ENCODE measurements around the gene SLC35G4. TPM values are rescaled to one million over a fixed set of nuclear protein-coding genes. Genes with fewer than 3 reads are reported as not detected.
A peak's percentile ranks its signal among the peaks of the same experiment; 100 is the strongest.

SLC35G4 gene
- polyA plus RNA-seq, 1 of the 3 experiments (the other 2 are of a cell fraction), result not detected

GRCh38 chr18:11567396-11567795 lies 42.0 kb upstream of the SLC35G4 start:
- Histone ChIP-seq H3K4me1 (ENCODE audit: control insufficient read depth in 1 of 2, insufficient read depth in 2 of 2, low read depth in 1 of 2, low read length in 1 of 2) (no peaks in the 10 kb centered on the region), H3K9me2 (no peaks in the 10 kb centered on the region), H4K20me1 (ENCODE audit: insufficient read depth) (no peaks in the 10 kb centered on the region), H3K4me3 (ENCODE audit: low read depth in 2 of 2, low read length in 1 of 2) (no peak overlapping the region), H2AFZ (ENCODE audit: low read depth) (no peak overlapping the region), H3K4me2 (no peak overlapping the region), H3K36me3 (replicated peaks in 1 of 2; ENCODE audit: control insufficient read depth in 1 of 2, insufficient read depth in 2 of 2, low read length in 1 of 2) (no peaks in the 10 kb centered on the region), H3K27ac (ENCODE audit: low read depth in 2 of 2, low read length in 1 of 2) (no peak overlapping the region), H3F3A (replicated peaks; ENCODE audit: insufficient read depth) (no peaks in the 10 kb centered on the region), H3K9me3 (no peaks in the 10 kb centered on the region), H3K27me3 (ENCODE audit: insufficient read depth) (peaks cover 48% of the 10 kb centered on the region; the same call in 1 of the 2 replicates), H3K79me2 (ENCODE audit: insufficient read depth) (no peaks in the 10 kb centered on the region), H3K9ac (no peak overlapping the region)
- CTCF ChIA-PET, result interaction anchor here (2.2 kb wide), 1 partner anchor 14 kb away, joined by 10 read pairs; no protein-coding TSS in a partner anchor
- 3% methylated on average over 7 of the region's 7 CpGs for WGBS (ENCODE audit: low lambda C conversion rate)
- POLR2A ChIA-PET, result no interaction called here
- DNase-seq, result no peak
- TF ChIP-seq MXI1 (IDR thresholded peaks at IDR 0.05; ENCODE audit: low read depth, low read length) (no peak), CTCF (IDR thresholded peaks at IDR 0.05) (no peak), FOSL2 (IDR thresholded peaks at IDR 0.05; ENCODE audit: borderline replicate concordance, low read depth) (no peak)

GRCh38 chr18:11570073-11570588 lies 39.3 kb upstream of the SLC35G4 start:
- no peaks in the 10 kb centered on the region for H3F3A ChIP-seq (replicated peaks; ENCODE audit: insufficient read depth)
- 18% methylated on average over 10 of the region's 10 CpGs for WGBS (ENCODE audit: low lambda C conversion rate)
- H3K4me3 ChIP-seq (ENCODE audit: low read depth in 2 of 2, low read length in 1 of 2), result peak overlapping the region in 1 of 2 experiments; percentile 20; a peak in 1 of 4 replicates
- TF ChIP-seq EP300 (IDR thresholded peaks at IDR 0.05; ENCODE audit: borderline replicate concordance in 1 of 2, low read depth in 1 of 2, low read length in 1 of 2) (no peak), RAD21 (IDR thresholded peaks at IDR 0.05; ENCODE audit: low read length) (no peak), RCOR1 (IDR thresholded peaks at IDR 0.05; ENCODE audit: low read length) (no peak), EZH2phosphoT487 (IDR thresholded peaks at IDR 0.05; ENCODE audit: borderline replicate concordance, low read depth) (no peak), ELF1 (IDR thresholded peaks at IDR 0.05) (no peak), CHD2 (IDR thresholded peaks at IDR 0.05; ENCODE audit: low read length, partially characterized antibody) (no peak), FOXJ3 (CRISPR knock-in tag; IDR thresholded peaks at IDR 0.05) (no peak)
- TF ChIP-seq, protein P1, sequence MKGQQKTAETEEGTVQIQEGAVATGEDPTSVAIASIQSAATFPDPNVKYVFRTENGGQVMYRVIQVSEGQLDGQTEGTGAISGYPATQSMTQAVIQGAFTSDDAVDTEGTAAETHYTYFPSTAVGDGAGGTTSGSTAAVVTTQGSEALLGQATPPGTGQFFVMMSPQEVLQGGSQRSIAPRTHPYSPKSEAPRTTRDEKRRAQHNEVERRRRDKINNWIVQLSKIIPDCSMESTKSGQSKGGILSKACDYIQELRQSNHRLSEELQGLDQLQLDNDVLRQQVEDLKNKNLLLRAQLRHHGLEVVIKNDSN (IDR thresholded peaks at IDR 0.05; ENCODE audit: borderline replicate concordance, low read depth), result no peak
- TF ChIP-seq, protein P2, sequence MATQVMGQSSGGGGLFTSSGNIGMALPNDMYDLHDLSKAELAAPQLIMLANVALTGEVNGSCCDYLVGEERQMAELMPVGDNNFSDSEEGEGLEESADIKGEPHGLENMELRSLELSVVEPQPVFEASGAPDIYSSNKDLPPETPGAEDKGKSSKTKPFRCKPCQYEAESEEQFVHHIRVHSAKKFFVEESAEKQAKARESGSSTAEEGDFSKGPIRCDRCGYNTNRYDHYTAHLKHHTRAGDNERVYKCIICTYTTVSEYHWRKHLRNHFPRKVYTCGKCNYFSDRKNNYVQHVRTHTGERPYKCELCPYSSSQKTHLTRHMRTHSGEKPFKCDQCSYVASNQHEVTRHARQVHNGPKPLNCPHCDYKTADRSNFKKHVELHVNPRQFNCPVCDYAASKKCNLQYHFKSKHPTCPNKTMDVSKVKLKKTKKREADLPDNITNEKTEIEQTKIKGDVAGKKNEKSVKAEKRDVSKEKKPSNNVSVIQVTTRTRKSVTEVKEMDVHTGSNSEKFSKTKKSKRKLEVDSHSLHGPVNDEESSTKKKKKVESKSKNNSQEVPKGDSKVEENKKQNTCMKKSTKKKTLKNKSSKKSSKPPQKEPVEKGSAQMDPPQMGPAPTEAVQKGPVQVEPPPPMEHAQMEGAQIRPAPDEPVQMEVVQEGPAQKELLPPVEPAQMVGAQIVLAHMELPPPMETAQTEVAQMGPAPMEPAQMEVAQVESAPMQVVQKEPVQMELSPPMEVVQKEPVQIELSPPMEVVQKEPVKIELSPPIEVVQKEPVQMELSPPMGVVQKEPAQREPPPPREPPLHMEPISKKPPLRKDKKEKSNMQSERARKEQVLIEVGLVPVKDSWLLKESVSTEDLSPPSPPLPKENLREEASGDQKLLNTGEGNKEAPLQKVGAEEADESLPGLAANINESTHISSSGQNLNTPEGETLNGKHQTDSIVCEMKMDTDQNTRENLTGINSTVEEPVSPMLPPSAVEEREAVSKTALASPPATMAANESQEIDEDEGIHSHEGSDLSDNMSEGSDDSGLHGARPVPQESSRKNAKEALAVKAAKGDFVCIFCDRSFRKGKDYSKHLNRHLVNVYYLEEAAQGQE (IDR thresholded peaks at IDR 0.05; ENCODE audit: low read depth, low read length), result no peak
- TF ChIP-seq, protein P3, sequence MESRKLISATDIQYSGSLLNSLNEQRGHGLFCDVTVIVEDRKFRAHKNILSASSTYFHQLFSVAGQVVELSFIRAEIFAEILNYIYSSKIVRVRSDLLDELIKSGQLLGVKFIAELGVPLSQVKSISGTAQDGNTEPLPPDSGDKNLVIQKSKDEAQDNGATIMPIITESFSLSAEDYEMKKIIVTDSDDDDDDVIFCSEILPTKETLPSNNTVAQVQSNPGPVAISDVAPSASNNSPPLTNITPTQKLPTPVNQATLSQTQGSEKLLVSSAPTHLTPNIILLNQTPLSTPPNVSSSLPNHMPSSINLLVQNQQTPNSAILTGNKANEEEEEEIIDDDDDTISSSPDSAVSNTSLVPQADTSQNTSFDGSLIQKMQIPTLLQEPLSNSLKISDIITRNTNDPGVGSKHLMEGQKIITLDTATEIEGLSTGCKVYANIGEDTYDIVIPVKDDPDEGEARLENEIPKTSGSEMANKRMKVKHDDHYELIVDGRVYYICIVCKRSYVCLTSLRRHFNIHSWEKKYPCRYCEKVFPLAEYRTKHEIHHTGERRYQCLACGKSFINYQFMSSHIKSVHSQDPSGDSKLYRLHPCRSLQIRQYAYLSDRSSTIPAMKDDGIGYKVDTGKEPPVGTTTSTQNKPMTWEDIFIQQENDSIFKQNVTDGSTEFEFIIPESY (IDR thresholded peaks at IDR 0.05; ENCODE audit: borderline replicate concordance, low read depth), result no peak
- no peaks in the 10 kb centered on the region for H3K4me1 ChIP-seq (ENCODE audit: control insufficient read depth in 1 of 2, insufficient read depth in 2 of 2, low read depth in 1 of 2, low read length in 1 of 2)
- no peaks in the 10 kb centered on the region for H4K20me1 ChIP-seq (ENCODE audit: insufficient read depth)
- H3K79me2 ChIP-seq (ENCODE audit: insufficient read depth), result no peaks in the 10 kb centered on the region
- H3K9me3 ChIP-seq, result no peaks in the 10 kb centered on the region
- no peak overlapping the region for H2AFZ ChIP-seq (ENCODE audit: low read depth)
- ChIA-PET CTCF (interaction anchor here (1.4 to 1.7 kb wide), 2 partner anchors 17 to 718 kb away, joined by 3 to 7 read pairs; no protein-coding TSS in a partner anchor), POLR2A (no interaction called here)
- H3K9ac ChIP-seq, result no peak overlapping the region
- H3K4me2 ChIP-seq, result peak overlapping the region; percentile 42; the same call in 1 of the 2 replicates
- DNase-seq, result no peak
- no peaks in the 10 kb centered on the region for H3K36me3 ChIP-seq (replicated peaks in 1 of 2; ENCODE audit: control insufficient read depth in 1 of 2, insufficient read depth in 2 of 2, low read length in 1 of 2)
- peaks cover 56% of the 10 kb centered on the region; the same call in 1 of the 2 replicates for H3K27me3 ChIP-seq (ENCODE audit: insufficient read depth)
- H3K9me2 ChIP-seq, result no peaks in the 10 kb centered on the region
- no peak overlapping the region for H3K27ac ChIP-seq (ENCODE audit: low read depth in 2 of 2, low read length in 1 of 2)

Data from SK-N-SH (cell line).